Subcutaneous abdominal adipose tissue (tissue), 5 donors: Measurements from ENCODE around the gene PDAP1.
"Not testable (repeated sequence)": the region's sequence is repeated elsewhere in the genome, so short reads cannot be mapped to it uniquely, and the experiment has no call there.

Source experiments
- H3K27ac ChIP-seq: one replicate; pipeline ENCODE4 v1.7.0; 2013; ENCODE audit warnings: low read depth, mild to moderate bottlenecking, inconsistent platforms, low read length, moderate library complexity
- H3K27me3 ChIP-seq, 5 donors: one replicate each; pipeline ENCODE4 v1.7.0; 2013; ENCODE audit warnings: low read length in 5 of 5, inconsistent platforms in 1 of 5; ENCODE audit not compliant: control insufficient read depth in 5 of 5, insufficient read depth in 4 of 5
- H3K36me3 ChIP-seq, 5 donors: one replicate each; pipeline ENCODE4 v1.7.0; 2013; ENCODE audit warnings: low read length in 5 of 5; ENCODE audit not compliant: control insufficient read depth in 5 of 5, insufficient read depth in 5 of 5
- H3K4me1 ChIP-seq, 5 donors: one replicate each; pipeline ENCODE4 v1.7.0; 2013; ENCODE audit warnings: low read length in 5 of 5, mild to moderate bottlenecking in 3 of 5, moderate library complexity in 1 of 5; ENCODE audit not compliant: control insufficient read depth in 5 of 5, insufficient read depth in 5 of 5
- H3K4me3 ChIP-seq, 5 donors: one replicate each; pipeline ENCODE4 v1.7.0; 2013; ENCODE audit warnings: low read length in 5 of 5, low read depth in 1 of 5
- H3K9ac ChIP-seq, 5 donors: one replicate each; pipeline ENCODE4 v1.7.0; 2013; ENCODE audit warnings: low read length in 5 of 5, mild to moderate bottlenecking in 4 of 5, moderate library complexity in 3 of 5
- H3K9me3 ChIP-seq, 5 donors: one replicate each; pipeline ENCODE4 v1.7.0; 2013; ENCODE audit warnings: low read length in 5 of 5; ENCODE audit not compliant: control insufficient read depth in 5 of 5
- donor health status: healthy.
- donor health status: healthy.
- donor health status: healthy.
- donor health status: healthy.
- donor health status: healthy.

Gene PDAP1

GRCh38 chr7:99428972-99429566 lies 20.7 kb upstream of the PDAP1 start:
- Histone ChIP-seq H3K4me3 (no peak overlapping the region), H3K4me1 (no peaks in the 10 kb centered on the region), H3K36me3 (peaks cover 0 to 72% (median 58%) of the 10 kb centered on the region in 5 donors)

GRCh38 chr7:99424932-99425730 lies 16.7 kb upstream of the PDAP1 start:
- no peaks in the 10 kb centered on the region for H3K4me1 ChIP-seq
- H3K9me3 ChIP-seq = no peaks in the 10 kb centered on the region
- H3K36me3 ChIP-seq = peaks cover 0 to 79% (median 56%) of the 10 kb centered on the region in 5 donors
- H3K27me3 ChIP-seq = no peaks in the 10 kb centered on the region
- H3K9ac ChIP-seq = no peak overlapping the region
- H3K4me3 ChIP-seq = no peak overlapping the region
- no peak overlapping the region for H3K27ac ChIP-seq

More at GRCh38 chr7:99428972-99429566, 20.7 kb upstream of the PDAP1 start:
- H3K27ac ChIP-seq = no peak overlapping the region
- no peaks in the 10 kb centered on the region for H3K27me3 ChIP-seq
- H3K9ac ChIP-seq = no peak overlapping the region
- H3K9me3 ChIP-seq = no peaks in the 10 kb centered on the region

GRCh38 chr7:99422625-99423024 lies 14.2 kb upstream of the PDAP1 start:
- no peak overlapping the region for H3K27ac ChIP-seq
- H3K9me3 ChIP-seq = no peaks in the 10 kb centered on the region
- H3K4me3 ChIP-seq = no peak overlapping the region
- no peaks in the 10 kb centered on the region for H3K4me1 ChIP-seq
- H3K36me3 ChIP-seq = peaks cover 0 to 86% (median 64%) of the 10 kb centered on the region in 5 donors
- H3K27me3 ChIP-seq = no peaks in the 10 kb centered on the region
- no peak overlapping the region for H3K9ac ChIP-seq

- Histone ChIP-seq H3K9ac (no peak overlapping the region), H3K4me1 (no peaks in the 10 kb centered on the region), H3K9me3 (no peaks in the 10 kb centered on the region), H3K4me3 (no peak overlapping the region), H3K27me3 (no peaks in the 10 kb centered on the region), H3K27ac (no peak overlapping the region), H3K36me3 (peaks cover 0 to 91% (median 69%) of the 10 kb centered on the region in 5 donors)
These were observed 13.8 kb upstream of the PDAP1 start for GRCh38 chr7:99422186-99422585.

GRCh38 chr7:99420986-99421385 lies 12.6 kb upstream of the PDAP1 start:
- peaks cover 0 to 99% (median 80%) of the 10 kb centered on the region in 5 donors for H3K36me3 ChIP-seq
- no peak overlapping the region for H3K9ac ChIP-seq

GRCh38 chr7:99420213-99420612 lies 11.8 kb upstream of the PDAP1 start:
- no peak overlapping the region for H3K27ac ChIP-seq
- H3K9ac ChIP-seq = no peak overlapping the region
- H3K36me3 ChIP-seq = peaks cover 0 to 97% (median 75%) of the 10 kb centered on the region in 5 donors
- no peaks in the 10 kb centered on the region for H3K4me1 ChIP-seq
- H3K27me3 ChIP-seq = no peaks in the 10 kb centered on the region
- H3K4me3 ChIP-seq = no peak overlapping the region
- no peaks in the 10 kb centered on the region for H3K9me3 ChIP-seq

More at GRCh38 chr7:99420986-99421385, 12.6 kb upstream of the PDAP1 start:
- Histone ChIP-seq H3K4me1 (no peaks in the 10 kb centered on the region), H3K27ac (no peak overlapping the region), H3K9me3 (no peaks in the 10 kb centered on the region), H3K4me3 (no peak overlapping the region), H3K27me3 (no peaks in the 10 kb centered on the region)

- Histone ChIP-seq H3K4me3 (no peak overlapping the region), H3K4me1 (no peaks in the 10 kb centered on the region), H3K36me3 (peaks cover 0 to 97% (median 69%) of the 10 kb centered on the region in 5 donors), H3K9ac (no peak overlapping the region), H3K9me3 (no peaks in the 10 kb centered on the region), H3K27me3 (no peaks in the 10 kb centered on the region), H3K27ac (no peak overlapping the region)
These were observed 11.1 kb upstream of the PDAP1 start for GRCh38 chr7:99419323-99420021.

GRCh38 chr7:99418260-99418659 lies 9.9 kb upstream of the PDAP1 start:
- H3K27me3 ChIP-seq = no peaks in the 10 kb centered on the region
- H3K27ac ChIP-seq = no peak overlapping the region
- H3K9me3 ChIP-seq = no peaks in the 10 kb centered on the region
- H3K4me1 ChIP-seq = no peaks in the 10 kb centered on the region
- H3K9ac ChIP-seq = no peak overlapping the region
- no peak overlapping the region for H3K4me3 ChIP-seq
- peaks cover 0 to 95% (median 62%) of the 10 kb centered on the region in 5 donors for H3K36me3 ChIP-seq

- H3K36me3 ChIP-seq = peaks cover 8 to 95% (median 71%) of the 10 kb centered on the region in 5 donors
- not testable (repeated sequence) for H3K27ac ChIP-seq
These were observed 7.2 kb upstream of the PDAP1 start for GRCh38 chr7:99415513-99416127.

More at GRCh38 chr7:99415513-99416127, 7.2 kb upstream of the PDAP1 start:
- H3K9ac ChIP-seq, H3K4me1 ChIP-seq, H3K27me3 ChIP-seq, H3K9me3 ChIP-seq, H3K4me3 ChIP-seq: not testable (repeated sequence)
